Inflammatory macrophage treated with lipopolysaccharide for 1 hour (primary cell): ENCODE data around the gene FRMPD1.
"Not testable (repeated sequence)": the region's sequence is repeated elsewhere in the genome, so short reads cannot be mapped to it uniquely, and the experiment has no call there.

Source experiments
- DNase-seq, 2 donors: peaks; one replicate each; pipeline ENCODE4 v3.0.0-alpha.2; 2020 to 2022

Gene FRMPD1

GRCh38 chr9:37745970-37746369 lies 95.2 kb downstream of the FRMPD1 start:
- DNase-seq = no peak

DNA sequence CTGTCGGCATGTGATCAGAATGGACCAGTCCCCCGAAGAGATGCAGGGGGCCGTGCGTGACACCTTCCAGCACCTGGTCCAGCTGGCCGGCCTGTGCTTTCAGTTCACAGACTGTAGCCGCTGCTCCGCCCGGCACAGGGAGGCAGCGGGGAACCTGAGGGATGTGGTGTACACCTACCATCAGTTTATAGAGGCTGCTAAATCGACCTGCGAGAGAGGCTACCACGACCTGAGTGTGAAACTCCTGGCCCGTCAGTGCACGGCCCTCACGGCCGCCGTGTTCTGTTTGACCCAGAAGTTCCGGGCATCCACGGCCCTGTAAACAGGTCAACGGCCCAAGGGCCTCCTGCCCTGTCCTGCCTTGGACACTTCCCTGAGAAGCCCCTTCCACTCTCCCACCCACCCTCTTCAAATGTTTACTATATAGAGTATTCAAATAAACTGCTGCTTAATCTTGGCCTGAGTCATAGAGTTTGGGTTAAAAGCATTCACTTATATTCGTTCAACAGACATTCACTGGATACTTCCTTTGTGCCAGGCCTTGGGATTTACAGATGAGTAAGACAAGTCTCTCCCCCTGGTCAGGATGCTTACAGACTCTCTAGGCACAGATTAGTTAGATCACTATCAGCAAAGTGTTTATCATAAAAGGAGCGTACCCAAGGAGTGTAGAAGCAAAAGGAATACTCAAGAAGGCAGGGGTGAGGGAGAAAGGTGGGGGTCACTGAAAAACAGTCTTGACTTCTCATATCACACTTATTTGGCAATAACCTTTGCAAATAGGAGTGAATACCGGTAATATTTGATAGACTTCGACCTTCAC lies 95.9 kb downstream of the FRMPD1 start:
- DNase-seq = no peak

DNA sequence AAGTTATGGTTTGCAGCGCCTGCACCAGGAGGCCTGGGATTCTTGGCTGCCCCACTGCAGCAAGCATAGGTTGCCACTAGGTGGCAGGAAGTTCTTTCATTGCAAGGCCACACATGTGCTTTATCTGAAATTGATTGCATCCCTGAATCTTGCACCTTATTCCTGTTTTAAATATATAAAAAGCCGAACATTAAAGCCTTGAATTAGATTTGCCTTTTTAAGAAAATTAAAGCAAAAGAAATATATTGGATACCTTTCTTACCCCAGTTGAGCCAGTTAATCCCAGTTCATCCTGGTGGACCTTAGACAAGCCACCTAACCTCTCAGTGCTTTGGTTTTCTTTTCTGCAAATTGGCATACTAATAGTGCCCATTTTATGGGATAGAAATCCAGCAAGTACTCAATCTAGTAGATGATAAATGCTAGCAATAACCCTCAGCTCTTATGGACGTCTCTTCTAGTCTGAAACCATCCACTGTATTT lies 96.6 kb downstream of the FRMPD1 start:
- peak; percentile 17 to 63 for DNase-seq

DNA sequence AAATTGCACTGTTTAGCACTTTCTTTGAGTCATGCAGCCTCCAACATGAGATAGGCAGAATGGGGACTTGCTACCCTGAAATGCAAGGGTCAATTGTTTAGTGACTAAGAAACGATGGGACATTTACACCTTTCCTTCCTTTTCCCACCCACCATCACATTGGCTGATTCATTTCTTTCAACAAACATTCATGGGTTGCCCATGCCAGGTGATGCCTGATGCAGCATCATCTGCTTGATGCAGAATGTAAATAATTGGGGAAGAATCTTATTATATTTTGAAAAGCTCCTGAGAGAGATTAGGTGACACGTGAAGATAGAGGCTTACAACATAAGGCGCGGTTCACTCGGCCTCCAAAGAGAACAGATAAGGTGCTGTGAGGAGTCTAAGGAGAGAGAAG lies 98.4 kb downstream of the FRMPD1 start:
- DNase-seq = no peak

DNA sequence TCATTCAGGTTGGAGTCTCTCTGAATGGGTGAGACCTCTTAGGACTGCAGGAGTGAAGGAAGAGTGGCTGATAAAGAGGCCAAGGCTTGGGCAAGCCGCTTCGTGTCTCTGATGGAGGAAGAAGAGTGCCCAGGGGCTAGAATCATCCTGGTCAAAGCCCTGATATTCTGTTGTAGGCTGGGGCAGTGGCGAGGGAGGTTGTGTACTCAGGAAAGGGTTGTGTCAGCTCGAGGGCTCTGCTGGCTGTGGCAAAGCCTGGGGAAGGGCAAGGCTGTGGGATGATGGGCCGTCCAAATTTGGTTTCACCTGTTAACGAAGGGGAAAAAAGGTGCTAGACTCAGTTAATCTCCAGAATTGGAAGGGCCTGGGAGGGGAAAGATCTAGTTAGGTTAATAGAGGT lies 100.4 kb downstream of the FRMPD1 start:
- DNase-seq = no peak

DNA sequence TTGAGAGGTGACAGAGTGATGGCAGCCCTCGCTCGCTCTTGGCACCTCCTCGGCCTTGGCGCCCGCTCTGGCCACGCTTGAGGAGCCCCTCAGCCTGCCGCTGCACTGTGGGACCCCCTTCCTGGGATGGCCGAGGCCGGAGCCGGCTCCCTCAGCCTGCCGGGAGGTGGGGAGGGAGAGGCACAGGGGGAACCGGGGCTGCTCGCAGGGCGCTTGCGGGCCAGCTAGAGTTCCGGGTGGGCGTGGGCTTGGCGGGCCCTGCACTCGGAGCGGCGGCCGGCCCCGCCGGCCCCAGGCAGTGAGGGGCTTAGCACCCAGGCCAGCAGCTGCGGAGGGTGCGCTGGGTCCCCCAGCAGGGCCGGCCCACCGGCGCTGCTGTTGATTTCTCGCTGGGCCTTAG lies 101.0 kb downstream of the FRMPD1 start:
- not testable (repeated sequence) for DNase-seq

DNA sequence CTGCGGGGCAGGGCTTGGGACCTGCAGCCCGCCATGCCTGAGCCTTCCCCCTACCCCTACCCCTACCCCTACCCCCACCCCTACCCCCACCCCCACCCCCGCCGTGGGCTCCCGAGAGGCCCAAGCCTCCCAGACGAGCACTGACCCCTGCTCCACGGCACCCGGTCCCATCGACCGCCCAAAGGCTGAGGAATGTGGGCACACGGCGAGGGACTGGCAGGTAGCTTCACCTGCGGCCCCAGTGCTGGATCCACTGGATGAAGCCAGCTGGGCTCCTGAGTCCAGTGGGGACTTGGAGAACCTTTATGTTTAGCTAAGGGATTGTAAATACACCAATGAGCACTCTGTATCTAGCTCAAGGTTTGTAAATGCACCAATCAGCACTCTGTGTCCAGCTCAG lies 101.4 kb downstream of the FRMPD1 start:
- not testable (repeated sequence) for DNase-seq

- no peak for DNase-seq
These were observed 102.1 kb downstream of the FRMPD1 start for GRCh38 chr9:37752642-37753488.

- peak; percentile 59 to 74 for DNase-seq
These were observed 102.9 kb downstream of the FRMPD1 start, which contains the start of gene TRMT10B for GRCh38 chr9:37753489-37754190. Gene TRMT10B (plus strand): TSS chr9:37753805. CDS start chr9:37761932, 8,127 bp downstream.

- no peak for DNase-seq
These were observed 108.0 kb downstream of the FRMPD1 start for GRCh38 chr9:37758747-37759146.

GRCh38 chr9:37760416-37761161 lies 109.8 kb downstream of the FRMPD1 start:
- DNase-seq = no peak

- no peak for DNase-seq
These were observed 110.8 kb downstream of the FRMPD1 start for GRCh38 chr9:37761511-37761910.

GRCh38 chr9:37765263-37765662 lies 114.5 kb downstream of the FRMPD1 start:
- not testable (repeated sequence) for DNase-seq

DNA sequence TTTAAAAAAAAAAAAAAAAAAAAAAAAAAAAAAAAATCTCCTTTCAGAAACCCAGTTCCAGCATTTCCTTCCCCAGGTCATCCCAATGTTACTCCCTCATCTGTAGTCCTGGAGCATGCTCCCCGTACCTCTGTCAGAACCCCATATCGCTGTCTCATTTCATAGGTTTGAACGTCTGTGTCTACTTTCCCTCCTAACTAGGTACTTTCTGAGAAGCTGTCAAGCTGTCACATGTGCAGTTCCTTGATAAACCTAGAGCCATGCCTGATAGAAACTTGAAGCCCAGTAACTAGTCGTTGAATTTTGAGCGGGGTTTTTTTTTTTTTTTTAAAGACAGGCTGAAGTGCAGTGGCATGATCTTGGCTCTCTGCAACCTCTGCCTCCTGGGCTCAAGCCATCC lies 118.6 kb downstream of the FRMPD1 start:
- no peak for DNase-seq

GRCh38 chr9:37769995-37770394 lies 119.2 kb downstream of the FRMPD1 start:
- DNase-seq = no peak

- no peak for DNase-seq
These were observed 124.6 kb downstream of the FRMPD1 start for GRCh38 chr9:37775216-37775919.

DNA sequence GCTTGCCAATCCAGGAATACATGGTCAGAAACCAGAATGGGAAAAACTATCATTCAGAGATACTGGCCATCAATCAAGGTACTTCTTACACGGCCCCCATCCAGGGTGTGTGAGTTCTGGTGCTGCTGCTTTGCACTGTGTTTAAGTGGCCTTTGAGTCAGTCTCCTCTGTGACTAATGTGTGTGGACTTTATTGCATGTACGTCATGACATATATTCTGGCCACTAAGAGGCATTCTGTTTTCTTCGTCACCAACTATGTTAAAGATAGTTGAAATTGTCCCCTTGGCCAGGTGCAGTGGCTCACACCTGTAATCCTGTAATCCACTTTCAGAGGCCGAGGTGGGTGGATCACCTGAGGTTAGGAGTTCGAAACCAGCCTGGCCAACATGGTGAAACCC lies 125.6 kb downstream of the FRMPD1 start:
- no peak for DNase-seq

DNA sequence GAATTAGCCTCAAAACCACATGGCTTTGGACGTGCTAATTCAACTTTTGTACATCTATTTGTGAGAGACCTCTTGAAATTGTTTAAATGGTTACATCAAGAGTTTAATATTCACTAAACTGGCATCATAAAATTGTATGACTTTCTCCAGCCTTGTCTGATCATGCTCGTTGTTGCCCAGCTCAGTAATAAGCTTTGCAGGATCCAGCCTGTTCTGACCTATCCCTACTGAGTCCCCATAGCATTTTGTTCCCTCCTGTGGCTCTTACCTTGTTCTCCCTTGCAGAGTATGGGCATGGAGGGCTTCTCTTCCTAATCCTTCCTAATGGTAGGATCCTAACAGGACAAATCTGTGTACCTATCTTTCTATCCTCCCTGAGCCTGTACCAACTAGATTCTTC lies 127.8 kb downstream of the FRMPD1 start:
- DNase-seq = no peak

DNA sequence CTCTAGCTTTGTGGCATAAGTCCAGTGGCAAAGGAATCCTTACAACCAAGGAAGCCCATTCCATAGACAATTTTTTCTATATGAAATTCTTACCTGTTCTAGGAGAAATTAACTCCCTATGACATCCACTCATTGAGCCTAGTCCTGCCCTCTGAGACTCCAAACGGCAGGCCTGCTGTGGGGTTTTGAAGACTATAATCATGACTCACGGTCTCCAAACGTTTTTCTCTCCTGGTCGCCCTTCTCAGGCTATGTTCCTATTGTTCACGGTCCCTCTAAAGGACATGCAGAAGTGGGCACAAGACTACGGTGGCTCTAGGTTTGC lies 133.5 kb downstream of the FRMPD1 start:
- DNase-seq = no peak

DNA sequence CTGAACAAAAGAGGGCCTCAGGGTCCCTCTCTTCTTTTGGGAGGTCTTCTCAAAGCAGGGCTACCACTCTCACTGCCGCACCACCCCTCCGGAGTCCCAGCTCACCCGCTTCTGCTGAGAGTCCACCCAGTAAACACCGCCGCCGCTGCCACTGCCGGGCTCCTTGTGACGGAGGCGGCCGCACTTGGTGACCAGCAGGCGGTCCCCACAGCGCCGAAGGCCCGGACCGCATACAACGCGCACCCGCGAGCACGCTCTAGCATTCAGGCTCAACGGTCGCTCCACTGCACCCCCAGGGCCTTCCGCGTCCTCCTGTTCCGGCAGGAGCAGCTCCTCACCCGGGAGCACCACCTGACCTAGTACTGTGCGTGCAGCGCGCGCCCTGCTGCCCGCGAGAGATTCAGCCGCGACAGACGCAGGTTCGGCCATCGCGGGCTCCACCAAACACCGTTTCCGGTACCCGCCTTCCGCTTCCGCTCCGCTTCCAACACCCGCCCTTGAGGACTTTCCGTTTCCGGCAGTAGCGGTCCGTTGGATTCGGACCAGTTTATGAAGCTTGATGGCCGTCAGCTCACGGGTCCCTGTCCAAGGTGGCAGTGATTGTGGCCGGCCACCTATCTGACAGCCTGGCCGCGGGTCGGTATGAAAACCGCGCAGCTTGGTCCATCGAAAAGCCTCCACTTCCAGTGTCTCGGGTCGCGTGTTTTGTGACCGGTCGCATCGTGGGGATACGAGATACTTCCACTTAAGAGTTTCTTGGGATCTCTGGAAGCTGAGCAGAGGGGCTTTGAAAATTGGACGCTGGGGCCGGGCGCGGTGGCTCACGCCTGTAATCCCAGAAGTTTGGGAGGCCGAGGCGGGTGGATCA lies 134.1 kb downstream of the FRMPD1 start, which contains the start of gene EXOSC3:
EXOSC3 (minus strand) TSS at position 449 of the 868 bp plus-strand sequence; CDS start at position 429, 20 bp downstream.
- DNase-seq = peak; percentile 90 to 92

DNA sequence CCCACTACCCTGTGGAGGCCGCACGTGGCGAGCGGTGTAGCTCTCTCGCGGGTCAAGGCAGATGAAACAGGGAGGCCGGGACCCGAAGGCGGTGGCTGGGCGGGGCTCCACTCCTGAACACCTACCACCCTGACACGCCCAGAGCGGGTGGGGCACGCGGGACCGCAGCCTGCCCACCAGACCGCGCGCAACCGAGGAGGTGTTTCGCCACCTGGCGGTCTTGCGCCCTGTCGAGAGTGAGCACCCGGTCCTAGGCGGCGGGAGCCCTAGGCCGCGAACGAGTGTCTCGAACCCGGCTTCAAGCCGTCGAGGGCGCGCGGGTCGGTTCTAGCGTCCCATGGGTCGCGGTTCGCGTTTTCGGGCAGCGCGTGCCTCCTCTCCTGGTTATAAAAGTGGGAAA lies 136.3 kb downstream of the FRMPD1 start:
- no peak for DNase-seq
